K562 (cell line): ENCODE results near the gene URM1. TPM values are rescaled to one million over a fixed set of nuclear protein-coding genes. Genes with fewer than 3 reads are reported as not detected.

Source experiments
- CREBBP ChIP-seq: IDR thresholded peaks from one replicate; pipeline ENCODE4 v1.6.1; 2012; ENCODE audit warnings: low read depth, mild to moderate bottlenecking, control low read depth, inconsistent platforms, low read length
- E2F3 ChIP-seq: fragments of 250-450 bp; sonication (Bioruptor Pico); IDR thresholded peaks from 2 replicates; pipeline ENCODE4 v1.4.0; 2020; ENCODE audit warnings: mild to moderate bottlenecking
- NFE2 ChIP-seq: IDR thresholded peaks from 2 replicates; pipeline ENCODE4 v1.6.1; 2014; ENCODE audit warnings: antibody characterized with exemption, low read depth
- NFIC ChIP-seq: fragments of 450-650 bp; IDR thresholded peaks from 2 replicates; pipeline ENCODE4 v1.6.1; 2017; ENCODE audit warnings: mild to moderate bottlenecking, inconsistent platforms
- NR2C2 ChIP-seq, 2 experiments: fragments of 200-800 bp in 1 of 2; sonication (Bioruptor generic) in 1 of 2; sonication (generic) in 1 of 2; formaldehyde crosslinking in 1 of 2; IDR thresholded peaks; 2 replicates each; pipeline versions ENCODE4 v1.6.1 to v1.8.0; 2016 to 2022; ENCODE audit warnings: mild to moderate bottlenecking in 1 of 2, missing compliant biosample characterization in 1 of 2, missing genetic modification characterization in 1 of 2, missing genetic modification reagents in 1 of 2
- SP1 ChIP-seq: sonication (generic); formaldehyde crosslinking; IDR thresholded peaks from 2 replicates; pipeline ENCODE4 v1.8.1; 2022; ENCODE audit warnings: mild to moderate bottlenecking, missing genetic modification reagents
- UBTF ChIP-seq, 2 experiments: IDR thresholded peaks; 2 replicates each; pipeline ENCODE4 v1.6.1; 2012; ENCODE audit warnings: improper control_type of control experiment in 2 of 2, low read depth in 2 of 2, low read length in 2 of 2, borderline replicate concordance in 1 of 2
- polyA plus RNA-seq, 8 experiments: library from polyadenylated mRNA; depleted of rRNA in 4 of 8; stranded (reverse) in 5 of 8; unstranded in 3 of 8; fragments of >200 nt; fragmentation: Nextera tagmentation in 2 of 8; fragmentation: Illumina TruSeq in 1 of 8; extraction: Ambion mirVana in 2 of 8; extraction: Trizol in 1 of 8; gene quantifications; 2 replicates each; pipeline versions ENCODE4 v1.2.1 to v1.2.3, GENCODE V29; 2011 to 2014; ENCODE audit warnings: inconsistent platforms in 1 of 8, missing spikeins in 1 of 8
- total RNA-seq, 7 experiments: library from RNA; depleted of rRNA in 6 of 7; stranded (reverse); fragments of >200 nt in 6 of 7; fragmentation: Illumina TruSeq in 2 of 7; extraction: Trizol in 2 of 7; gene quantifications; 2 replicates each; pipeline versions ENCODE4 v1.2.1 to v1.2.3, GENCODE V29; 2011 to 2021; ENCODE audit warnings: low replicate concordance in 1 of 7
- TF ChIP-seq, protein P1 (sequence below): sonication (generic); formaldehyde crosslinking; IDR thresholded peaks from 2 replicates; pipeline ENCODE4 v1.9.0; 2022; ENCODE audit warnings: mild to moderate bottlenecking, missing genetic modification reagents

The URM1 gene
- total and polyA plus RNA-seq, 9 of the 15 experiments (the other 6 are each of a cell fraction or from before 2014, with no cell fraction given) = 10.1 to 88.9 (median 53.3) TPM

- TF ChIP-seq SP1 (0 out of 2 replicates have a peak, but pooled peaks have one; percentile 33), E2F3 (CRISPR knock-in tag) (no peak), UBTF (IDR thresholded peaks at IDR 0.05; ENCODE audit: borderline replicate concordance in 1 of 2, low read depth in 2 of 2, low read length in 2 of 2) (no peak), NFIC (peak; percentile 82), CREBBP (no peak), NFE2 (no peak), NR2C2 (CRISPR knock-in tag; IDR thresholded peaks at IDR 0.05) (peak; percentile 22; the same call in 1 of the 2 replicates), NR2C2 (tag; IDR thresholded peaks at IDR 0.05) (no peak)
- TF ChIP-seq, protein P1, sequence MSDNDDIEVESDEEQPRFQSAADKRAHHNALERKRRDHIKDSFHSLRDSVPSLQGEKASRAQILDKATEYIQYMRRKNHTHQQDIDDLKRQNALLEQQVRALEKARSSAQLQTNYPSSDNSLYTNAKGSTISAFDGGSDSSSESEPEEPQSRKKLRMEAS = 0 out of 2 replicates have a peak, but pooled peaks have one; percentile 16
Measured at GRCh38 chr9:128419061-128419925, 48.1 kb downstream of the URM1 start (continued).
